LNCAP (cell line): Measurements from ENCODE around the gene FBLN2.

Experiments
- CTCF ChIP-seq: fragments of 450-650 bp; IDR thresholded peaks from 2 replicates; pipeline ENCODE4 v1.5.1; 2017; ENCODE audit warnings: mild to moderate bottlenecking

The FBLN2 gene

GRCh38 chr3:13581485-13582365 is 32.8 kb downstream of the FBLN2 start:
- no peak for TF ChIP-seq CTCF

GRCh38 chr3:13582366-13583250 is 33.7 kb downstream of the FBLN2 start:
- no peak for TF ChIP-seq CTCF

- TF ChIP-seq CTCF, result no peak
Measured at GRCh38 chr3:13583251-13584180, 34.6 kb downstream of the FBLN2 start.

- TF ChIP-seq CTCF, result no peak
Measured at GRCh38 chr3:13584427-13584891, 35.5 kb downstream of the FBLN2 start.

GRCh38 chr3:13584901-13585300 is 36.0 kb downstream of the FBLN2 start:
- TF ChIP-seq CTCF, result no peak

GRCh38 chr3:13587442-13587841 is 38.5 kb downstream of the FBLN2 start:
- TF ChIP-seq CTCF, result no peak

- TF ChIP-seq CTCF, result no peak
Measured at GRCh38 chr3:13588221-13588701, 39.3 kb downstream of the FBLN2 start.
